CD4-positive, alpha-beta memory T cell (primary cell): ENCODE results near the gene ALG5. TPM values are rescaled to one million over a fixed set of nuclear protein-coding genes. Genes with fewer than 3 reads are reported as not detected.

ENCODE experiments used
- CTCF ChIA-PET: fragments of 350-600 bp; sonication (Branson Sonifier 250); formaldehyde crosslinking; loops from one replicate; lab custom pipeline; 2021; ENCODE audit warnings: inconsistent platforms; ENCODE audit not compliant: partially characterized antibody; lab: Charles Lee
- POLR2A ChIA-PET: fragments of 350-600 bp; sonication (Branson Sonifier 250); formaldehyde crosslinking; loops from one replicate; lab custom pipeline; 2021; ENCODE audit not compliant: partially characterized antibody; lab: Charles Lee
- DNase-seq, 5 donors: peaks; one replicate each; pipeline versions ENCODE4 v3.0.0 to v3.0.0-alpha.2; 2020 to 2022; ENCODE audit warnings: mixed read lengths in 1 of 5
- H3K27ac ChIP-seq: one replicate; pipeline ENCODE4 v1.7.0; 2013; ENCODE audit warnings: low read depth, low read length
- H3K27me3 ChIP-seq: 2 replicates; pipeline ENCODE4 v1.7.0; 2013; ENCODE audit warnings: mild to moderate bottlenecking, low read length, moderate library complexity; ENCODE audit not compliant: insufficient read depth
- H3K36me3 ChIP-seq: 2 replicates; pipeline ENCODE4 v1.7.0; 2013; ENCODE audit warnings: mild to moderate bottlenecking, low read length, moderate library complexity; ENCODE audit not compliant: insufficient read depth
- H3K4me1 ChIP-seq: 2 replicates; pipeline ENCODE4 v1.7.0; 2013; ENCODE audit warnings: mild to moderate bottlenecking, low read length, moderate library complexity; ENCODE audit not compliant: insufficient read depth
- H3K4me3 ChIP-seq, 2 donors: one replicate each; pipeline ENCODE4 v1.7.0; 2013; ENCODE audit warnings: low read length in 2 of 2, mild to moderate bottlenecking in 1 of 2
- H3K9me3 ChIP-seq, 2 donors: one replicate each; pipeline ENCODE4 v1.7.0; 2013; ENCODE audit warnings: low read length in 2 of 2, control low read depth in 1 of 2; ENCODE audit not compliant: control insufficient read depth in 1 of 2
- H3K27ac Mint-ChIP-seq, 7 donors: one replicate each; pipeline ENCODE4 v1.8.0; 2020 to 2021; ENCODE audit warnings: mixed read lengths in 7 of 7, mild to moderate bottlenecking in 6 of 7, inconsistent platforms in 3 of 7, moderate library complexity in 3 of 7
- H3K27me3 Mint-ChIP-seq, 2 donors: one replicate each; pipeline ENCODE4 v1.8.0; 2020 to 2021; ENCODE audit warnings: mixed read lengths in 2 of 2
- H3K36me3 Mint-ChIP-seq, 2 donors: one replicate each; pipeline ENCODE4 v1.8.0; 2020 to 2021; ENCODE audit warnings: mixed read lengths in 2 of 2, inconsistent platforms in 1 of 2, mild to moderate bottlenecking in 1 of 2
- H3K4me1 Mint-ChIP-seq, 4 donors: one replicate each; pipeline ENCODE4 v1.8.0; 2020 to 2021; ENCODE audit warnings: mixed read lengths in 4 of 4, mild to moderate bottlenecking in 1 of 4
- H3K4me3 Mint-ChIP-seq, 8 donors: one replicate each; pipeline ENCODE4 v1.8.0; 2020 to 2021; ENCODE audit warnings: mixed read lengths in 8 of 8, mild to moderate bottlenecking in 7 of 8, moderate library complexity in 6 of 8, inconsistent platforms in 3 of 8
- H3K9me3 Mint-ChIP-seq, 8 donors: one replicate each; pipeline ENCODE4 v1.8.0; 2020 to 2021; ENCODE audit warnings: mixed read lengths in 8 of 8, mild to moderate bottlenecking in 5 of 8, inconsistent platforms in 3 of 8, moderate library complexity in 1 of 8
- intact Hi-C: fragments of 100-400 bp; cut with micrococcal nuclease; formaldehyde crosslinking; loops from one replicate; pipeline ENCODE4 v1.15.1; 2023
- polyA plus RNA-seq, 2 donors: library from polyadenylated mRNA; unstranded; fragments of 300-500 nt; fragmentation: Illumina TruSeq; gene quantifications; one replicate each; pipeline ENCODE4 v1.2.3, GENCODE V29; 2021
- total RNA-seq, 2 experiments: library from RNA; stranded (reverse); gene quantifications; one replicate each; pipeline ENCODE4 v1.2.3, GENCODE V29; 2021

ALG5 gene
- total and polyA plus RNA-seq, 4 experiments from 2014 or later: 23.3 to 116 (median 50.0) TPM

GRCh38 chr13:36912369-36912768 lies 86.8 kb downstream of the ALG5 start:
- H3K36me3 Mint-ChIP-seq: no peaks in the 10 kb centered on the region
- H3K4me3 Mint-ChIP-seq: no peak overlapping the region
- Histone ChIP-seq H3K9me3 (no peaks in the 10 kb centered on the region), H3K4me1 (no peaks in the 10 kb centered on the region), H3K27me3 (no peaks in the 10 kb centered on the region), H3K27ac (no peak overlapping the region), H3K36me3 (no peaks in the 10 kb centered on the region), H3K4me3 (no peak overlapping the region)
- H3K4me1 Mint-ChIP-seq: no peaks in the 10 kb centered on the region
- CTCF ChIA-PET: no interaction called here
- no peak for DNase-seq
- H3K27me3 Mint-ChIP-seq: peaks cover 27 to 37% of the 10 kb centered on the region in 2 donors
- H3K27ac Mint-ChIP-seq: no peak overlapping the region
- intact Hi-C loops: no loop called here
- POLR2A ChIA-PET: no interaction called here
- no peaks in the 10 kb centered on the region for H3K9me3 Mint-ChIP-seq

GRCh38 chr13:36910545-36910944 lies 88.6 kb downstream of the ALG5 start:
- no peaks in the 10 kb centered on the region for H3K9me3 ChIP-seq
- H3K27me3 ChIP-seq: no peaks in the 10 kb centered on the region
- ChIA-PET CTCF (no interaction called here), POLR2A (no interaction called here)
- Mint-ChIP-seq H3K36me3 (no peaks in the 10 kb centered on the region), H3K4me3 (peak overlapping the region in 1 of 8 donors; percentile 55), H3K27ac (no peak overlapping the region), H3K9me3 (no peaks in the 10 kb centered on the region), H3K4me1 (no peaks in the 10 kb centered on the region), H3K27me3 (peaks cover 15 to 28% of the 10 kb centered on the region in 2 donors)
- H3K4me1 ChIP-seq: no peaks in the 10 kb centered on the region
- no peak overlapping the region for H3K4me3 ChIP-seq
- DNase-seq: no peak
- intact Hi-C loops: no loop called here
- H3K36me3 ChIP-seq: no peaks in the 10 kb centered on the region
- H3K27ac ChIP-seq: no peak overlapping the region

GRCh38 chr13:36907821-36908220 lies 91.3 kb downstream of the ALG5 start:
- H3K4me1 ChIP-seq: no peaks in the 10 kb centered on the region
- no peaks in the 10 kb centered on the region for H3K27me3 ChIP-seq
- Mint-ChIP-seq H3K9me3 (no peaks in the 10 kb centered on the region), H3K27me3 (peaks cover 9 to 18% of the 10 kb centered on the region in 2 donors), H3K36me3 (no peaks in the 10 kb centered on the region), H3K27ac (no peak overlapping the region), H3K4me3 (no peak overlapping the region), H3K4me1 (no peaks in the 10 kb centered on the region)
- intact Hi-C loops: no loop called here
- DNase-seq: no peak
- H3K27ac ChIP-seq: no peak overlapping the region
- H3K4me3 ChIP-seq: no peak overlapping the region
- no peaks in the 10 kb centered on the region for H3K36me3 ChIP-seq
- ChIA-PET CTCF (no interaction called here), POLR2A (no interaction called here)
- no peaks in the 10 kb centered on the region for H3K9me3 ChIP-seq

GRCh38 chr13:36907266-36907665 lies 91.9 kb downstream of the ALG5 start:
- H3K9me3 ChIP-seq: no peaks in the 10 kb centered on the region
- no peak overlapping the region for H3K4me3 ChIP-seq
- POLR2A ChIA-PET: no interaction called here
- no peak for DNase-seq
- H3K27ac Mint-ChIP-seq: no peak overlapping the region
- peaks cover 0 to 2% (median 0%) of the 10 kb centered on the region in 8 donors for H3K9me3 Mint-ChIP-seq
- no peaks in the 10 kb centered on the region for H3K36me3 Mint-ChIP-seq
- no peaks in the 10 kb centered on the region for H3K36me3 ChIP-seq
- intact Hi-C loops: no loop called here
- CTCF ChIA-PET: no interaction called here
- no peaks in the 10 kb centered on the region for H3K4me1 ChIP-seq
- no peaks in the 10 kb centered on the region for H3K27me3 ChIP-seq
- peaks cover 11 to 19% of the 10 kb centered on the region in 2 donors for H3K27me3 Mint-ChIP-seq
- no peak overlapping the region for H3K4me3 Mint-ChIP-seq
- H3K4me1 Mint-ChIP-seq: no peaks in the 10 kb centered on the region
- H3K27ac ChIP-seq: no peak overlapping the region

GRCh38 chr13:36905944-36906343 lies 93.2 kb downstream of the ALG5 start:
- Mint-ChIP-seq H3K36me3 (no peaks in the 10 kb centered on the region), H3K27me3 (peaks cover 13 to 20% of the 10 kb centered on the region in 2 donors), H3K27ac (no peak overlapping the region), H3K9me3 (peaks cover 0 to 4% (median 0%) of the 10 kb centered on the region in 8 donors), H3K4me3 (no peak overlapping the region), H3K4me1 (no peaks in the 10 kb centered on the region)
- Histone ChIP-seq H3K27ac (no peak overlapping the region), H3K9me3 (no peaks in the 10 kb centered on the region), H3K27me3 (no peaks in the 10 kb centered on the region), H3K4me1 (no peaks in the 10 kb centered on the region), H3K4me3 (no peak overlapping the region), H3K36me3 (no peaks in the 10 kb centered on the region)
- no peak for DNase-seq
- intact Hi-C loops: no loop called here
- ChIA-PET POLR2A (no interaction called here), CTCF (no interaction called here)

GRCh38 chr13:36903925-36904595 lies 95.1 kb downstream of the ALG5 start:
- Histone ChIP-seq H3K36me3 (no peaks in the 10 kb centered on the region), H3K27me3 (no peaks in the 10 kb centered on the region), H3K4me3 (no peak overlapping the region), H3K9me3 (no peaks in the 10 kb centered on the region), H3K27ac (no peak overlapping the region), H3K4me1 (no peaks in the 10 kb centered on the region)
- no peak overlapping the region for H3K27ac Mint-ChIP-seq
- peaks cover 0 to 4% (median 0%) of the 10 kb centered on the region in 8 donors for H3K9me3 Mint-ChIP-seq
- POLR2A ChIA-PET: no interaction called here
- peaks cover 10 to 25% of the 10 kb centered on the region in 2 donors for H3K27me3 Mint-ChIP-seq
- no peaks in the 10 kb centered on the region for H3K36me3 Mint-ChIP-seq
- no peak for DNase-seq
- CTCF ChIA-PET: no interaction called here
- no peak overlapping the region for H3K4me3 Mint-ChIP-seq
- no peaks in the 10 kb centered on the region for H3K4me1 Mint-ChIP-seq
- intact Hi-C loops: no loop called here
